HG03025 (cell line): ENCODE results near the gene HDHD3.

Source experiments
- ATAC-seq: cut with Tn5 transposase; IDR thresholded peaks from one replicate; pipeline ENCODE4 v1.9.1; 2021; ENCODE audit warnings: mild to moderate bottlenecking, moderate library complexity; ENCODE audit not compliant: unreplicated experiment, low FRiP score

Gene HDHD3

DNA sequence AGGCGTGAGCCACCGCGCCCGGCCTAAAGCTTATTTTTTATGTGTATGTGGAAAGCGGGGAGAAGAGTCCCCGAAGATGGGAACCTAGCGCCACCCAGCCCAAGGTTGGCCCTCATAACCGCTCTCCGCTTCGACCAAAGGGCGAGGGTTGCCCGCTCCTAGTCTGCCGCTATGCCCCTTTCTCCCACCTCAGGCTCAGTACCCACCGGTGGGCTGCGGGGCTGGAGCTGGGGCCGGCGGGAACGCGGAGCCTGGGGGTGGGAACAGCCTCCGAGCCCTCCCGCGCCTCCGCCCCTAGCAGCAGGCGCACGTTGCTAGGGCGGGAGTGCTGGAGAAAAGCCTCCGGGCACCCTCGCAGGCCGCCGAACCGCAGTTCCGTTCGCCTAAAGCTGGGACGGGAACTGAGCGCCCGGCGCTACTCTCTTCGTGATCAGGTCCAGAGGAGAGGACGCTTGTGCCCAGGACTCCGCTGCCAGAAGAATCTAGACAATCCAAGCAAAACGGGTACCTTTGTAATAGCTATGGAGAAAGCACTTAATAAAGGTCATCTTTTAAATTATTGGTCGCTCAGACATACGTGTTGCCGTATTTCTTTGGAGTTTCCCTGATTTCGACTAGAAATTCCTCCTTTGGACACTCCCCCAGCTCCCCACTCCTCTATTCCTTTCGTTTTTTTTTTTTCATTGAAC is 36.6 kb downstream of the HDHD3 start, which contains the start of gene WDR31:
Gene WDR31 (minus strand): TSS at position 265 of the 689 bp plus-strand sequence. CDS start 8,253 bp downstream, outside the sequence.
- peak; percentile 93 for ATAC-seq

DNA sequence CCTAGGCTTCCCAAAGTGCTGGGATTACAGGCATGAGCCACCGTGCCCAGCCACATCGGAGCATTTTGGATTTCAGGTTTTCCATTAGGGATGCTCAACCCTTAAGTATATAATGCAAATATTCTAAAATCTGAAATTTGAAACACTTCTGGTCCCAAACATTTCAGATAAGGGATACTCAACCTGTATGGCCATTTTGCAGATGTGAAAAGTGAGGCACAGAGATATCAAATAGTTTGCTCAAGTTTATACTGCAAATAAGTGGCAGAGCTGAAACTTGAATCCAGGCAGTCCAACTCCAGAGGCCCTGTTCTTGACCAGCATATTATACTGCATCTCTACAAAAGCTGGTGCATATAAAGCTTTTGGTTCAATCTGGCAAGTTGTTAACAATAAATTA is 39.1 kb downstream of the HDHD3 start:
- ATAC-seq = no peak

DNA sequence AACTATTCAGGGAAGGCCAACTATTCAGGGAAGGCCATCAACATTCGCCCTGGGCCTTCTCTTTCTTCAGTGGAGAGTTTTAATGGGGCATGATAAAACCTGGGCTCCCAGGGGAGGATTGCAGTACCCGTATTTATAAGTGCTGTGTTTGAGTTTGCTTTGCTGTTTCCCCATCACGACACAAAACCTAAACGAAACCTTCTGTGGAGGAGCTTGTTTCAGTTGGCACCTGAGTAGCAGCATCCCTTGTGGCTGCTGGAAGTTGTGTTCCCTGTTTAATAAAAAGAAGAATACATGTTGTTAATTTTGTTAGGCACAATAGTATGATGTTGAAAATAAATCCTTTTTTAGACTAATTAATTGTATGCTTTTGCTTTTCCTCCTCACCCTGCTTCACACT is 45.0 kb downstream of the HDHD3 start:
- ATAC-seq = no peak

DNA sequence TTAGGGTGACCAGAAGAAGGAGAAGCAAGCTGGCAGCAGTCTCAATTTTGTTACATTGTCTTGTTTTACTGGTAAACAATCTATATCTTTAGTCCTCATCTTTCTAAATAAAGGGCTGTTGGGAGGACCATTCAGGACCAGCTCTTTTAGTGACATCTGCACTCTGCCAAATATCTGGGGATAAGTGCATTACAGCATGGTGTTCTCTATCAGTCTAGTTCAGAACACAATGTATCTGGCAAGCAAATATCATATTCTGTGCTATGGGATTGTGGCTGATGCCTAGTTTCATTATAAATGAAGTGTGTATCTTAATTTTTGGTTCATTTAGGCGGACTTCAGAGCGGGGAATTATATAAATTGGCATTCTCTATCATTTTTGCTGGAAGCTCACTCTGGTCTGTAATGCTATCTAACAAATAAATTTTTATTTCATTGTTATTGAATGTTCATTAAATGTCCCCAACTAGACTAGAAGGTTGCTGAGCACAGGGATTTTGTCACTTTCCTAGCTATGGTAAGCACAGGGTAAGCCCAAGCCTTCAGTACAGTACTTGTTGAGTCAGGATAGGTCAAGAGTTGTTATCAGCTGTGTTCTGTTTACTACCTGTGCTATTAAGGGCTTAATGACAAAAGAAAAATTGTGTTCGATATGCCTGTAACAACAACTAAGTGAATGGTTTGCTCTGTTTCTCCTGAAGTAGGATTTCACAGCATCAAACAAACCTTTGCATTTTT is 48.6 kb downstream of the HDHD3 start:
- ATAC-seq = no peak

DNA sequence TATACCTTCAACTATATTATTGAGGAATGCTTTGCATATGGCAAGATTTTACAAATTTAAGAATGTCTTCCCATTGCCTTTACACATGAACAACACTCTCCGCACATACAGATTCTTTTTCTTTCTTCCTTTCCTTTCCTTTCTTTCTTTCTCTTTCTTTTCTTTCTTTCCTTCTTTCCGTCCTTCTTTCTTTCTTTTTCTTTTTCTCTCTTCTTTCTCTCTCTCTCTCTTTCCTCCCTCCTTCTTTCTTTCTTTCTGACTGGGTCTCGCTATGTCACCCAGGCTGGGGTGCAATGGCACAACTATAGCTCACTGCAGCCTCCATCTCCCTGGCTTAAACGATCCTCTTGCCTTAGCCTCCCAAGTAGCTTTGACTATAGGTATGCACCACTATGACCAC is 50.6 kb downstream of the HDHD3 start:
- ATAC-seq = no peak
